Activated CD4-positive, alpha-beta T cell treated with anti-CD3 and anti-CD28 coated beads for 48 hours (primary cell): ENCODE measurements around the gene GRB7.
A peak's percentile ranks its signal among the peaks of the same experiment; 100 is the strongest.

Source experiments
- DNase-seq: peaks from one replicate; pipeline ENCODE4 v3.0.0-alpha.2; 2020

The GRB7 gene

DNA sequence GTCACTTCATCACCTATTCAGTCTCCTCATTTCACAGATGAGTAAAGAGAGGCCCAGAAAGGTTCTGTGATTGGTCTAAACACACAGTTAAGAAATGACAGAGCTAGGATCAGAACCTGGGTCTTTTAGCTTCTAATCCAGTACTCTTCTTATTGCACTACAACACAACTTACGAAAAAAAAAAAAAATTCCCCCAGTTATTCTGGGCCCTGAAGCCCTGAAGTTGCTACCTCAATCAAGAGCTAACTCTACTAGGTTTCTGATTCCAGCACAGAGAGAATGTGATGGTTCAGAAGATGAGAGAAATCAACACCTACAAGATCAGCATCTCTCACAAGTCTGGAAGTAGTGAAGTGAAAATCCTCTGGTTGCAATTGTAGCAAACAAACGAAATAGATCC, 37.3 kb downstream of the GRB7 start:
- no peak for DNase-seq

DNA sequence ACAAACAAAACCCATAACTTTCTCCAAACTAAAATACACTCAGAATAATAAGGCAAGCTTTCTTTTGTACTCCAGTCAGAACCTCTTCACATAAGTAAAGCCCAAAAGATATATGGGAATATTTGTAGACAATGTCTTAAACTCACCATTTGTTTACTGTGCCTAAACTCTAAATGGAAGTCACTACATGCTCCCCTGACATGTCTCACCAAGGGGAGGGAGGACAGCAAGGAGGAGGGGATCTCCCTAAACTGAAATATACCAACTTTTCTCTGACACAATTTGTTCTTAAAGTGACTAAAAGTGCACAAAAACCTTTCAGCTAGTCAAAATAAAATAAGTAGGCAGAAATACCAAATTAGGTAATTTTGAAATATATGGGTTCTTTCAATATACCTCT, 38.5 kb downstream of the GRB7 start:
- DNase-seq = no peak

DNA sequence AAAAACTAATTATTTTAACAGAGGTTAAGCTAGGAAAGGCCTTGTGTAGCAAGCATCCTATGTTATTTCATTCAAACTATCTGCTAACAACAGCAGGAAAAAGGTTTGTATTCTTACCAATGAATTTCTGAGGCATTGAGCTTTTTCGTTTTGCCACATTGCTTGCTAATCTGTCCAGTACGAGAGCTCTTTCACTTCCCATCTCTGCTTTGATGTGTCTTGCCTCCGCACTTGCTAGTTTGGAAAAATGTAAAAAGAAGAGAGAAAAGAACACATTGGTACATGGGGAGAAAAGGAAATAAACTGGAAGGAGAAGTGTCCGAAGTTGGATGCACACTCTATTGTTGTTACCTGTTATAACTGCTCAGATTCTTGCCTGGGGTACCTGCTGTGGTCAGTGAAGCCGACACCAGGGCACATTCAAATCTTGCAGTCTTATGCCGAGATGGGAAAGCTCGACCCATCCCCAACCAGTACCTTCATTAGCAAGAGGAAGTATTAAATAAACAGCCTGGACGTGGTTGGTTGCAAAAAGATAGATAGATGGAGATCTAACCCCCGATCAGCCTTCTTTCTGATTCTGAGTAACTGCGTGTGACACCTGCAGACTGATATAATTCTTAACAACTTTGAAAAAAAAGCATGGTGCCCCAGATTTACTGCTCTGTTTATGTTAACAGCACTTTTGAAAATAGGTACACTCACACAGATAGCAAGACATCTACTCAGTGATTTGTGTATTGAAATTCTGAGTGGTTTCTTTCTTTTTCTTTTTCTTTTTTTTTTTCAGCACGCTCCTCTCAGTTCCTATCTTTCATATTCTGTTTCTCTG, 40.0 kb downstream of the GRB7 start:
- no peak for DNase-seq

DNA sequence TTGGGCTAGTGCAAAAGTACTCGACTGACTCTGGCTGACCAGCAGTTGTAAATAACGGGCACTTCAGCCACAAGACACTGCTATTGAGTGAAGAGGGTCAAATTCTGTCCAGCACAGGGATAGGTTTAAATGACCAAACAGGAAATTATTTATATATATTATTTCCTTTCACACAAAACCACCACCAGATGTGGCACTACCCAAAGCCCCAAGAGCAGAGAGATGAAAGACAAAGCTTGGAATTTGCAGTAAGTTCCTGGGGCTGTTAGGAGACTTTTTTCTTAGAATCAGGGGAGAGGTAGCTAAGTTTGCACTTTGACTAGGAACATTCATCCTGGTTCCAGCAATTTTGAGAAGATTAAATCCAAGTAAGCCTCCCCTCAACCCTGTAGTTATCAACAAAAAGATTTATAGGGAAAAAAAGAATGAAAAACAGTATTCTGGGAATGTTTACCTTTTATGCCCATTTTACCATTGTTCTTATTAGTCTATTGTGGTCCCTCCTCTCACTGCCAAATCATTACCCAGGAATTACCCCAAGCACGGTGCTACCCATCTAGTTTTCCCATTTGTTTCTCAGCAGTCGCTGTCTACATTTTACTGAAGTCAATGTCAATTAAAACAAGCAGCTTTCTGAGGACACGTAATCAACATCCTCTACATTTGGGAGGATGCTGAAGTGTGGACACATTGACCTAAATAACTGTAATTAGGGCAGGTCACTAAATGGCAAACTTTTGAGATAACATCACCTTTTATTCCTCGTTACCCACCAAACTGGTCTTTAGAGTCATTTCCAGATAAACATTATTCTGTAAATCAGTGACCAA, 43.5 kb downstream of the GRB7 start:
- no peak for DNase-seq

DNA sequence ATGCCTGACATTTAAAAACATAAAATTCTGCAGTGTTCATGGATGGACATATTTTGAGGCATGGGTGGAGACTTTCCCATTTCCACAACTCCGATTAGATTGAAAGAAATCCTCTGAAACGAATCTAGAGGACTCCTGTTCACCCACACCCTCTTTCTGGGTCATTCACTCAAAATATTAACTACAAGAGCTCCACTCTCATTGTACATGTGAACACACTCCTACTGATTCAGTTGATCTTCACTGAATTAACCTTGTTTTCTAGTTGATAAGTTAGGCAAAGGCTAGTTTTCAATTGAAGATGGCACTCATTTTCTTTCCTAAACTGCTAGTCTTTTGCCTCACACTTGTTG, 44.1 kb downstream of the GRB7 start:
- no peak for DNase-seq

DNA sequence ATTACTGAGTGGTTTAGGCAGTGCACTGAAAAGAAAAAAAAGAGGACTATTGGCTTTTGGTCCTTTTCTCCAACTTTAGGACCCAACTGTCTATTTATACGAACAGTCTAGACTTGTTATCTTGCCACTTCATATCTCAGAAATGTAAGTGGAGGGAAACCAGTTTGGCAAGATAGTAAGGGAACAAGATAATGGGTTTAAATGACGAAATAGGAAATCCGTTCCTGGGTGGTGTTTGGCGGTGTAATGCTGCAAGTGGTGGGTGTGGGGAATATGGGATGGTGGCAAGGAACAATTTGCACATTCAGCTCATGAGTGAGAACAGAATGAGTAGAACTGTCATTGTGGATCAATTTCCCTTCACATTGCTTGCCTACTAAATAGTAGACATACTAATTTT, 44.7 kb downstream of the GRB7 start:
- no peak for DNase-seq

DNA sequence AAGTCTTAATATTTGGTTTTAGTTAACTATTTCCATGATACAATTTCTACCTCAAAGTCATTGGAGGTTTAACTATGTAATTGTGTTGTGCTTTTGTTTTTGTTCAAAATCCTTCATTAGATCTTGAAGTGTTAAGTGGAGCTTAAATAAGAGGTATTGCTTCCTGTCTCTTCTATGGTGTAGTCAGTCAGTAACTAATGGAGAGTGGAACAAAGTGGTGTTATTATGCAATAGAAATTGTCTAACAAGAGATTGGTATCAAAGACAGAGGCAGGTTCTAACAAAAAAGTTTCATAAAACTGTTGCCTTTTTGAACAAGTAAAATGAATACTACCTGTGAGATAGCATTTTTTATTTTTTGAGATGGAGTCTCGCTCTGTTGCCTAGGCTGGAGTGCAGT, 45.2 kb downstream of the GRB7 start:
- DNase-seq = no peak

DNA sequence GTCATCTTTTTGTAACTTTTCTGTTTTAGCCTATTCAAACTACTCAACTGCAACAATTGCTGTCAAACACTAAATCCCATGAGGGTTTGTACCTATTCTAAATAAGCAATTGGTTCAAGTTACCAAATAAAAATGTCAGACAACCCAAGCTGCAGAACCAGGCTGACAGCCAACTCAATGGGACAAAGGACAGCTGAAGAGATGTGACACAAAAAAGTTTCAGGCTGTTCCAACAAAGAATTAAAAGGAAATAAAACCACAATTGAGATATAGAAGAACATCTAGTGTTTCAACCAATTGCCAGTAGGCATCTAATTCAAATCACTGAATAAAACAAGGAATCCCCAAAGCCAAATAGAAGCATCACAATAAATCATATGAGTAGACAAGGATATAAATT, 49.3 kb downstream of the GRB7 start:
- DNase-seq = no peak

DNA sequence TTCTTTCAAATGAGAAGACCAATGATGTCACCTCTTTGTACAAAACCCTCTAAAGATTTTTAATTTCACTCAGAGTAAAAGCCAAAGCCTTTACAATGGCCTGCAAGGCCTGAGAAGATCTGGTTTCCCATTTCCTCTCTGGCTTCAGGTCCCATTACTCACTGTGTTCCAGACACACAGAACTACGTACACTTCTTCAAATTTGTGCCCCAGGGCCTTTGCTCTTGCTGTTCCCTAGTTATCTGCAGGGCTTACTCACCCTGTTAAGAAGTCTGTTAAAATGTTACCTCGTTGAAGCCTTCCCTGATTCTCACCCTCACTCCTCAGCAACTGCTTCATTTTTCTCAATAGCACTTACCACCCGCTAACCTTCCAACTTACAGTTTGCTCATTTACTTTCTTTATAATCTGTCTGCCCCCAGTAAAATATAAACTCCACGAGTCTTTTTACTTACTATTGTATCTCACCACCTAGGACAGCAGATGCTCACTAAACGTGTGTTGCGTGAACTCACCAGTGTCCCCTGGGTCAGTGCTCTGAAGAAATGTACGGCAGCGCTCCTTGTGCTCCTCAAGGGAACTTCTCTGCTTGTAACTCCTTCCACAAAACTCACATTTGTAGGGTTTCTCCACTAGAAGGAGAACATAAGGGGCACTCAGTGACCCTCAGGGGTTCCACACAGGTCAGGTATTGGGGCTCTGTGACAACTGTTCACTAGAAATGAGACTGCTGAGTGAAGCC, 50.2 kb downstream of the GRB7 start:
- no peak for DNase-seq

DNA sequence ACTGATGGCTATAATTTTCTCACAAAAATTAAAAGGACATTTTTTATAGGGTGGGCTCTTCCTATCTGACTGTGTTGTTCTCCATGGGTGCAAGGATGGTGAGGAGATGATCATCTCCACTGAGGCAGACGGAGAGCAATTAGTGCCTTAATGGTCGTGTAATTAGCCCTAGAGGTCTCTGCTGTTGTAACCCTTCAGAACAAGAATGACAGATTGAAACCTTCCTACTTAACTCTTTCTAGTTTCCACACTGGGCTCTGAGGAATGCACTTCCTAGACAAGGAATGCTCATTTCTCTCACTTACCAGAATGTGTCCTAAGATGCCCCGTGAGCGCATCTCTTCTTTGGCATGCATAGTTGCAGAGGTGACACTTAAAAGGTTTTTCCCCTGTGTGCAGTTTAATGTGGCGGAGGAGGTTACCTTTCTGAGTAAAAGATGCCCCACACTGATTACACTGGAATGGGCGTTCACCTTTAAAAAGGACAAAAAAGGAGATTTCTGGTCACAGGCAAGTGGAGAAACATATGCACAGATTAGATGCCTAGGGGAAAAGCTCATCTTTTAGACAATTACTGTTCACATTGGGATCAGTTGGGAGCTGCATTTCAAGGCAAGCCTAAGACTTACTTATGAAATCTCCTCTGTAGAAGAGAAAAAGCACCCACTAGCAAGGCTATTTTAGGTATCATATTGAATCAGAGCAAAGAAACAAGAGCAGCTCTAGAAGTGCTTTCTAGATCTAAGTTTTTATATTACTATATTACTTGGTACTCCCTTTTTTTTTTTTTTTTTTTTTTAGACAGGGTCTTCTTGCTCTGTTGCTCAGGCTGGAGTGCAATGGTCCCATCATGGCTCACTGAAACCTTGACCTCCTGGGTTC, 53.6 kb downstream of the GRB7 start:
- peak; percentile 67 for DNase-seq

DNA sequence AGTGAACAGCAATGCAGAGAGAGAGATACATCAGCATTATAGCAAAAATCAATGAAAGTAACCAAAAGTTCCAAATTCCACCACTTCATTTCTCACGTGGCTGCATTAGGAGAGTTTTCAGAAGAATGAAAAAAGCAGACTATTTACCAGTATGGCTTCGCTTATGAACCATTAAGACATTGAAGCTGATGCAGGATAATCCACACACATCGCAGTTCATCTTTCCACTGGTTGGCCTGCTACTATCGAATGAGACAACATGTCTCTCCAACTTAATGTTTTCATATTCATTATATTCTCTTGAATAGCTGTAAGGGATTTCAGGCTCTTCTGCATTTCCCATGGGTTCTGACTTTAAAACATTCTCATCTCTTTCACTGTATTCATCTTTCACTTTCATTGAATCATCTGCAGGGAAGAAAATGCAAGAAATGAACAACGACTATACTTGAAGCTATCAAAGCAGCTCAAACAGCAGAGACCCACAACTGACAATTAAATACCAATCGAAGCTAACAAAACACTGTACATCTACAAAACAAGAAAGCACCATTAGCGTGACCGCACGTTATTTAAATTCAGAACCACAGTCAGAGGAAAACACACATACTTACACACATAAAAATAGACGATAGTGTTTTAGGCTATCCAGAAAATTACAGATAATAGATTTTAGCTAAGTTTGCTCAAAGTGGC, 54.9 kb downstream of the GRB7 start:
- no peak for DNase-seq

DNA sequence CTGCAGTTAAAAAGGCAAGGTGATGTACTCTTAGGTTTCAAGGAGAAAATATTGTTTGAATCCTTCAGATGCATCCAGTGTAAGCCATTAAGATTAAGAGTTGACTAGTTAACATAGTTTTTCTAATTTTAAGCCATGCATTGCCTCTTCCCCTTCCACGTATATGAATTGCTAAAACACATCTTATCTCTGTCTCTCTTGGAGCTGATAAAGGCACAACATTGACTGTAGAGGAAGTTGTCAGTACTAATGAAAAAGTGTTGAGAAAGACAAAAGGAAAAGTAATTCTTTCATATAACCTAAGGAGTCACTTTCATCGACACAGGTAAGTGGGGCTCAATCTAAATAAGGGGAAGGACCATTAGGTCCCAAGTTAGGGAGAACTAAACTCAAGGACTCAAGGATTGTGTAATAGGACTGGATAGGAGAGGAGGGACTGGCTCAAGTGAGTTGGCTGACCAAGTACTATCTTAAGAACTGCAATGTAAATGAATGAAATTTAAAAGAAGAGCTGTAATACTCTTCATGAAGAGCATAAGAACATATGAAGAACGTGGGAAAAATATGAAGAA, 55.6 kb downstream of the GRB7 start:
- no peak for DNase-seq

DNA sequence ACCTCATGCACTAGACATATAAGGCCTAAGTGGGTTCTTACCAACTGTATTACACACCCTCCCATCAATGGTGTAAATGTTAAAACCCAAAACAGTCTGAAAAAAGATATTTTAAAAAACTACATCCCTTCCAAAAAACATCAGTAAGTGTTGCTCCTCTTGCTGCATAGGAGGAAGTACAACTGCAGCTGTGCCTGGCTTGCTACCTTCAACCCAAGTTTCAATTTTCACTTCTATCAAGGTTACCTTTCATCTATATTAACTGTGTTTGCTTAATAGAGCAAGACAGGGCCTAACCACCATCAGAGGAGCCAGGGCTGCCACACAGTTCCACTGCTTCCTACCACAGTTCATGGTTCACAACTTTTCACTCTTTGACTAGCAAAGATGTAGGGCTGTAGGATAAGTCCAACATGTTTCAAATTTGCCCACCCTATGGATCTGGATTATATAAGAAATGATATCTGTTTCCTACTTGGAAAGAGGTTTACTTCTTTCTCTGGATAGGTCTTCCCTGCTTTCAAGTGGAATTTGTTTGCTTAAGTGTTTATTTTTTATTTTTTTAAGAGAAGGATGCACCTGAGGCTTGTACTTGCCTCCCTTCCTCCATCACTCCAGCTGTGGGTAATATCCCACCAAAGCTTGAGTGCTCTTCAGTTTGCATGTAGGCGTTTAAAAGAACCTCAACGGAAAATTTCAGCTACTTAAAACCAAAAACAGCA, 56.7 kb downstream of the GRB7 start:
- DNase-seq = no peak
